SK-N-SH treated with all-trans-retinoic acid at 6 μM for 48 hours (cell line): ENCODE results near the gene ZNF808.

ENCODE experiments used
- ARNTL ChIP-seq: fragments of 450-650 bp; formaldehyde crosslinking; IDR thresholded peaks from 2 replicates; pipeline ENCODE4 v1.5.0; 2020; ENCODE audit warnings: low read depth, mild to moderate bottlenecking, moderate library complexity, borderline replicate concordance
- BACH2 ChIP-seq: fragments of 250-450 bp; sonication (Bioruptor Pico); IDR thresholded peaks from 2 replicates; pipeline ENCODE4 v1.9.0; 2021; ENCODE audit warnings: mild to moderate bottlenecking, borderline replicate concordance
- CREB5 ChIP-seq: fragments of 250-450 bp; sonication (Bioruptor Pico); IDR thresholded peaks from 2 replicates; pipeline ENCODE4 v1.5.1; 2020; ENCODE audit warnings: low read depth, mild to moderate bottlenecking, moderate library complexity
- CSDC2 ChIP-seq: fragments of 250-450 bp; sonication (Bioruptor Pico); IDR thresholded peaks from 2 replicates; pipeline ENCODE4 v1.5.0; 2020; ENCODE audit warnings: mild to moderate bottlenecking, moderate library complexity
- ESRRG ChIP-seq: fragments of 250-450 bp; sonication (Bioruptor Pico); IDR thresholded peaks from 2 replicates; pipeline ENCODE4 v1.6.1; 2021; ENCODE audit warnings: mild to moderate bottlenecking
- SNAI2 ChIP-seq: fragments of 250-450 bp; sonication (Bioruptor Pico); IDR thresholded peaks from 2 replicates; pipeline ENCODE4 v1.5.0; 2020; ENCODE audit warnings: mild to moderate bottlenecking, moderate library complexity
- TOX ChIP-seq: fragments of 250-450 bp; sonication (Bioruptor Pico); IDR thresholded peaks from 2 replicates; pipeline ENCODE4 v1.8.0; 2021; ENCODE audit warnings: mild to moderate bottlenecking, moderate library complexity, borderline replicate concordance
- ZC3H10 ChIP-seq: fragments of 250-450 bp; sonication (Bioruptor Pico); IDR thresholded peaks from 2 replicates; pipeline ENCODE4 v1.5.1; 2021; ENCODE audit warnings: mild to moderate bottlenecking, moderate library complexity
- ZFP3 ChIP-seq: fragments of 250-450 bp; sonication (Bioruptor Pico); IDR thresholded peaks from 2 replicates; pipeline ENCODE4 v1.5.0; 2020; ENCODE audit warnings: mild to moderate bottlenecking, moderate library complexity
- ZFP30 ChIP-seq: fragments of 450-650 bp; formaldehyde crosslinking; IDR thresholded peaks from 2 replicates; pipeline ENCODE4 v1.5.0; 2022; ENCODE audit warnings: mild to moderate bottlenecking, moderate library complexity
- ZNF8 ChIP-seq: fragments of 450-650 bp; formaldehyde crosslinking; IDR thresholded peaks from 2 replicates; pipeline ENCODE4 v1.5.0; 2020; ENCODE audit warnings: mild to moderate bottlenecking, moderate library complexity
- TF ChIP-seq, protein P1 (sequence below): fragments of 250-450 bp; sonication (Bioruptor Pico); IDR thresholded peaks from 2 replicates; pipeline ENCODE4 v1.8.0; 2020; ENCODE audit warnings: mild to moderate bottlenecking, moderate library complexity, borderline replicate concordance
- TF ChIP-seq, protein P2 (sequence below): fragments of 250-450 bp; sonication (Bioruptor Pico); IDR thresholded peaks from 2 replicates; pipeline ENCODE4 v1.5.1; 2021; ENCODE audit warnings: mild to moderate bottlenecking, moderate library complexity
- TF ChIP-seq, protein P3 (sequence below): fragments of 250-450 bp; sonication (Bioruptor Pico); IDR thresholded peaks from 2 replicates; pipeline ENCODE4 v1.8.0; 2021; ENCODE audit warnings: low read depth, mild to moderate bottlenecking, moderate library complexity, borderline replicate concordance

- TF ChIP-seq, protein P1, sequence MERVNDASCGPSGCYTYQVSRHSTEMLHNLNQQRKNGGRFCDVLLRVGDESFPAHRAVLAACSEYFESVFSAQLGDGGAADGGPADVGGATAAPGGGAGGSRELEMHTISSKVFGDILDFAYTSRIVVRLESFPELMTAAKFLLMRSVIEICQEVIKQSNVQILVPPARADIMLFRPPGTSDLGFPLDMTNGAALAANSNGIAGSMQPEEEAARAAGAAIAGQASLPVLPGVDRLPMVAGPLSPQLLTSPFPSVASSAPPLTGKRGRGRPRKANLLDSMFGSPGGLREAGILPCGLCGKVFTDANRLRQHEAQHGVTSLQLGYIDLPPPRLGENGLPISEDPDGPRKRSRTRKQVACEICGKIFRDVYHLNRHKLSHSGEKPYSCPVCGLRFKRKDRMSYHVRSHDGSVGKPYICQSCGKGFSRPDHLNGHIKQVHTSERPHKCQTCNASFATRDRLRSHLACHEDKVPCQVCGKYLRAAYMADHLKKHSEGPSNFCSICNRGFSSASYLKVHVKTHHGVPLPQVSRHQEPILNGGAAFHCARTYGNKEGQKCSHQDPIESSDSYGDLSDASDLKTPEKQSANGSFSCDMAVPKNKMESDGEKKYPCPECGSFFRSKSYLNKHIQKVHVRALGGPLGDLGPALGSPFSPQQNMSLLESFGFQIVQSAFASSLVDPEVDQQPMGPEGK (CRISPR knock-in tag) = no peak
- TF ChIP-seq, protein P2, sequence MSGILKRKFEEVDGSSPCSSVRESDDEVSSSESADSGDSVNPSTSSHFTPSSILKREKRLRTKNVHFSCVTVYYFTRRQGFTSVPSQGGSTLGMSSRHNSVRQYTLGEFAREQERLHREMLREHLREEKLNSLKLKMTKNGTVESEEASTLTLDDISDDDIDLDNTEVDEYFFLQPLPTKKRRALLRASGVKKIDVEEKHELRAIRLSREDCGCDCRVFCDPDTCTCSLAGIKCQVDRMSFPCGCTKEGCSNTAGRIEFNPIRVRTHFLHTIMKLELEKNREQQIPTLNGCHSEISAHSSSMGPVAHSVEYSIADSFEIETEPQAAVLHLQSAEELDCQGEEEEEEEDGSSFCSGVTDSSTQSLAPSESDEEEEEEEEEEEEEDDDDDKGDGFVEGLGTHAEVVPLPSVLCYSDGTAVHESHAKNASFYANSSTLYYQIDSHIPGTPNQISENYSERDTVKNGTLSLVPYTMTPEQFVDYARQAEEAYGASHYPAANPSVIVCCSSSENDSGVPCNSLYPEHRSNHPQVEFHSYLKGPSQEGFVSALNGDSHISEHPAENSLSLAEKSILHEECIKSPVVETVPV (CRISPR knock-in tag) = no peak
- no peak for TF ChIP-seq ZC3H10
- no peak for TF ChIP-seq BACH2
- no peak for TF ChIP-seq CREB5 (CRISPR knock-in tag)
- no peak for TF ChIP-seq CSDC2 (CRISPR knock-in tag)
- TF ChIP-seq TOX (CRISPR knock-in tag) = no peak
- no peak for TF ChIP-seq ZNF8 (CRISPR knock-in tag)
- no peak for TF ChIP-seq ZFP3 (CRISPR knock-in tag)
- TF ChIP-seq, protein P3, sequence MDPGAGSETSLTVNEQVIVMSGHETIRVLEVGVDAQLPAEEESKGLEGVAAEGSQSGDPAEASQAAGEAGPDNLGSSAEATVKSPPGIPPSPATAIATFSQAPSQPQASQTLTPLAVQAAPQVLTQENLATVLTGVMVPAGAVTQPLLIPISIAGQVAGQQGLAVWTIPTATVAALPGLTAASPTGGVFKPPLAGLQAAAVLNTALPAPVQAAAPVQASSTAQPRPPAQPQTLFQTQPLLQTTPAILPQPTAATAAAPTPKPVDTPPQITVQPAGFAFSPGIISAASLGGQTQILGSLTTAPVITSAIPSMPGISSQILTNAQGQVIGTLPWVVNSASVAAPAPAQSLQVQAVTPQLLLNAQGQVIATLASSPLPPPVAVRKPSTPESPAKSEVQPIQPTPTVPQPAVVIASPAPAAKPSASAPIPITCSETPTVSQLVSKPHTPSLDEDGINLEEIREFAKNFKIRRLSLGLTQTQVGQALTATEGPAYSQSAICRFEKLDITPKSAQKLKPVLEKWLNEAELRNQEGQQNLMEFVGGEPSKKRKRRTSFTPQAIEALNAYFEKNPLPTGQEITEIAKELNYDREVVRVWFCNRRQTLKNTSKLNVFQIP = no peak
- TF ChIP-seq ZFP30 (CRISPR knock-in tag) = no peak
- no peak for TF ChIP-seq ESRRG (CRISPR knock-in tag)
- no peak for TF ChIP-seq SNAI2 (CRISPR knock-in tag)
- TF ChIP-seq ARNTL = no peak
Measured at GRCh38 chr19:52498571-52498970, 28.9 kb upstream of the ZNF808 start.
